Activated CD4-positive, alpha-beta T cell treated with anti-CD3 and anti-CD28 coated beads, Interleukin-2, amount 50 U/mL, for 24 hours (primary cell): ENCODE measurements around the gene PPT2.

Experiments
- DNase-seq, 2 donors: peaks; one replicate each; pipeline ENCODE4 v3.0.0-alpha.2; 2020; ENCODE audit warnings: low read depth in 1 of 2, low spot score in 1 of 2

PPT2 gene, protein sequence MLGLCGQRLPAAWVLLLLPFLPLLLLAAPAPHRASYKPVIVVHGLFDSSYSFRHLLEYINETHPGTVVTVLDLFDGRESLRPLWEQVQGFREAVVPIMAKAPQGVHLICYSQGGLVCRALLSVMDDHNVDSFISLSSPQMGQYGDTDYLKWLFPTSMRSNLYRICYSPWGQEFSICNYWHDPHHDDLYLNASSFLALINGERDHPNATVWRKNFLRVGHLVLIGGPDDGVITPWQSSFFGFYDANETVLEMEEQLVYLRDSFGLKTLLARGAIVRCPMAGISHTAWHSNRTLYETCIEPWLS

DNA sequence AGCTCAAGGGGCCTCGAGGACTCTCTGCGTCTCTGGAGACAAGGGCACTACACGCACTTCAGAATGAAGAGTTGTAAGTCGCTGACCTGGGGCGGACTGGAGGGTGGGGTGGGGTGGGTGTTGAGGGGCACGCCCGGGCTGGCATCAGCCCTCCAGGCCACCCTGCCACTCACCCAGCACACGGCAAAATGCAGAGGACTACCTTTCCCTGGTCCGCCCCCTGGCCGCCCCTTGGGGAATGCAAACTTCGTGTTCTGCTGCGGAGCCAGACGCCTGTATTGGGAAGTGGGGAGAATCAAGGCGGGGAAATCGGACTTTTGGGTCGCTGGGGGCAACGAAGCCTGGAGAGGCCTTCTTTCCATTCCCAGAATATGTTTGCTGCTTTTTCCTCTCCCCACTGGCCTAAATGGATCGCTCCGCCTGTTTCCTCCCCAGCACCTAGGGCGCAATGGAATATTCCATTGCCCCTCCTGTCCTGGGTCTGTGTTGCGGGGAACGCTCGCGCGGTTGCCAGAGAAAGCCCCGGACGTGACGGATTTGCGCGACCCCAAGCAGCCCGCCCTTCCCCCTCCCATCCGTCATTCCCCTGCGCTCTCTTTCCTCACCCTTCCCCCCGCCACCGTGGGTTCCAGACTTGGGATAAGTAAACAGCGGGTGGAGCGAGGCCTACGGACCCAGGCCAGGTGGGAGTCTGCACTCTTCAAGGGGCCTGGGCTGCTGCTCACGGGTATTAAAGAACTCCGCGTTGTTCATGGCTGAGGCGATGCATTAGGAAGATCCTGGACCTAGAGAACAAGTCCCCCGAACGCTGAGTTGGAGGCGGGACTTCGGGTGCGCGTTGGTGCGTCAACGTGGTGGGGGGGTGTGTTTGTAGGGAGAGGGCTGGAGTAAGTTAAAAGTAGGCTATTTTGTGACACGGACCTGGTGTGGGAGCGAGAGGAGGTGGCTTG is at the start of gene PPT2:
Gene PPT2, plus strand, starts transcription at position 578 of the 950 bp plus-strand sequence. CDS start 454 bp downstream, outside the sequence.
- DNase-seq: peak; percentile 41 to 74

DNA sequence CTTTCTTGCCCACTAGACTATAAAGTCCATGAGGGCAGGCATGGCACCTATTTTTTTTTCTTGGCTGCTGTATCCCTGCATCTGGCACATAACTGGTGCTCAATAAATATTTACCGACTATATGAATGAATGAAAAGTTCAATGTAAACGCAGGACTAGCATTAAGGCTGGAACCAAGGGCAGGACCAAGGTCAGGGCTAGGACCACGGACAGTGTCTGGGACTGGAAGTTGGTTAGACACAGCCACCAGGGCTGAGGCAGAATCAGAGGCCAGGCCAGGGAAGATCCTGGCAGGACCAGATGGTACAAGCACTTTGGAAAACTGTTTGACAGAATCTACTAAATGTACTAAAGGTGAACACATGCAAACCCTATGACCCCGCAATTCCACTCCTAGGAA is 48.5 kb upstream of the PPT2 start:
- no peak for DNase-seq

DNA sequence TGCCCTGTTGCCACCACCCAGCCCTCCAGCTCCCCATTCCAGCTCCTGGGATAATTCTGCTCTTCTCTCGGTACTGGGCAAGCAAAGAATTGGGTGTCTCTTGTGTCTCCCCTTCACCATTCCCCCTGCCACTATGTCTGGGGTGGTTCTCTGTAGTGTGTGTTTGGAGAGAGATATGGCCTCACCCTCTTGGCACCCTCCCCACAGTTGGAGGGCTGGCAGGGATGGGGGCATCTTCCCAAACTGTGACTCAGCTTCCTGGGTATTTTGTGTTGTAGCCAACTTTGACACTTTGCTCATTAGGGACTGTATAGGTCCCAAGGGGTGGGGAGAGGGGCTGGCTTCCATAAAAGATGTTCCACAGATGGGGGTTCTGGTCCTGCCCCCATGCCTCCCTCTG is 46.5 kb upstream of the PPT2 start:
- no peak for DNase-seq

DNA sequence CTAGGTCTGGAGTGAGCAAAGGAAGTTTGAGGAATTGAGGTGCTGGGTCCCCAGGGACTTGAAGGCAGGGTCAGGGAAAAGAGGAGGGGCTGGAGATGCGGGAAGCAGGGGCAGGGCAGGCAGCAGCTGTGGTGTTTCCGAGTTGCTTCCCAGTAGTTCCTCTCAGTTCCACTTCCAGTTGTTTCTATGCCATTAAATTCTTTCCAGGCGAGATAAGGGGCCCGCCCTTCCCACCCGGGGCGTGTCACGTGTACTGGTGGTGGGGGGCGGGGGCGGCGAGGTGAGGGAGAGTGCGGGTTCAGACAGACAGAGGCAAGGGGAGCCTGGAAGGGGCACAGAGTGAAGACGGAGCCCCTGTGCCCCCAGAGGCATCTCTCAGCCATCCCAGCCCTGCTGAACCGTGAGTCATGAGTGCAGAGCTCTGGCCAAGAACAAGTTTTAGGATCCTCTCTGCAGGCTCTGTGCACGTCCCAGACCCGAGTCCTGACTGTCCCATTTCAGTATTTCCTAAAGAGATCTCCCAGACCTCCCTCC is 45.8 kb upstream of the PPT2 start:
- DNase-seq: no peak

DNA sequence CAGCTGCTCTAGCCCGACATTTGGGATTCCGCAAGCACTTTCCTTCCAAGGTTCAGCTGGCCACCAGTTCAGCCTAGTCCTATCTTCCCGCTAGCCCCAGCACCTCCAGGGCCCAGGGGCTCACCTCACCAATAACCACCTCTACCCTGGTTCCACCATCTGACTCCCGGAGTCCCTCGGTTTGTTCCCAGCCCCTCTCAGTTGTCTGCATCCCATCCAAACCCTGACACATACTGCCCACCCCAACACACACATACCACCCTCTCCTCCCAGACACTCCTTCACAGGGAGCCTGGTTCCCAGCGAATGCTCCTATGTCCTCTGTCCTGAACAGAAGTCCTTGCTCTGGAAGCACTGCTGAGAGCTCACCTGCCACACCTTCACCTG is 45.2 kb upstream of the PPT2 start:
- DNase-seq: no peak

DNA sequence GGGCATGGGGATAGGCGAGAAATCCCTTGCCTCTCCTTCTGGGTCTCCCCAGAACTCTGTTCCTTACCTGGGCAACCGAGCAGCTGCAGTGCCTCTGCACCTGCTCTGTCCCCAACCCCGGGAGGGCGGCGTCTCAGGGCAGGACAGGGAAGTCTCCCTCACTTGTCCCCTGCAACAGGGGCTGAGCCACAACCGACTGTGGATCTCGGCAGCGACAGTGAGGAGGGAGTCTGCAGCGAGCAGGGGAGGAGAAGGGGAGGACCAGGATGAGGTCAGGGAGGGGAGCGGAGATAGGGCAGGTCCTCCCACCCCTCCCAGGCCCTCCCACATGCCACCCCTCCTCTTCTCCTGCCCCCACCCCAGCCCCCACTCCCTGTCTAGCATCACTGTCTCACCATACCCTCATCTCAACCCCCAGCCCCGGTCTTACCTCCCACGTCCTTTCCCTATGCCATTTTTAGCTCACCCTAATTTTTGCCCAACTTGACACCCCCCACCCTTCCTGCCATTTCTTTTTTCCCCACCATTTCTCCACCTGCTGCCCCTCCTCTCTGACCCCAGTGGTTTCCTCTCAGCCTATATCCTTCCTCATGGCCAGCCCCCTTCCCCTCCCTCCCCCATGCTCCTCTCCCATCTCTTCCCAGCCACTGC is 44.7 kb upstream of the PPT2 start, which contains the start of gene TNXB:
Gene TNXB, minus strand, starts transcription at position 225 of the 651 bp plus-strand sequence. CDS start 11,140 bp downstream, outside the sequence.
- DNase-seq: no peak

DNA sequence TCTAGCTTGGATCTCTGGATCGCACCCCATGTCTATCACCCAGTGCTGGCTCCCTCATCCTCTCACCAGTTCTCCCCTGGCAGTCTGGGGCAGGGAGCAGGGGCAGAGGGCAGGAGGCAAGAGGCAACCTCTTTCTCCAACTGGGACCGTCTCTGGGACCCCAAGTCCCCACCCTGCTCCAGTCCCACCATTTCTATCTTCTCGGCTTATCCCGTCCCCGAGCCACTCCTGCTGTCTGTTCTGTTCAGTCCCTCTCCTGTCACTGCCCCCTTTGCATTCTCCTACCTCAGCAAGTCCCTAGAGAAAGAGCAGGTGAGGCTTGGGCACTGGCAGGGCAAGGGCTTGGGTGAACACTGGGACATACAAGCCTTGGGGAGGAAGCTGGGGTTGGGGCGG is 44.2 kb upstream of the PPT2 start:
- no peak for DNase-seq

DNA sequence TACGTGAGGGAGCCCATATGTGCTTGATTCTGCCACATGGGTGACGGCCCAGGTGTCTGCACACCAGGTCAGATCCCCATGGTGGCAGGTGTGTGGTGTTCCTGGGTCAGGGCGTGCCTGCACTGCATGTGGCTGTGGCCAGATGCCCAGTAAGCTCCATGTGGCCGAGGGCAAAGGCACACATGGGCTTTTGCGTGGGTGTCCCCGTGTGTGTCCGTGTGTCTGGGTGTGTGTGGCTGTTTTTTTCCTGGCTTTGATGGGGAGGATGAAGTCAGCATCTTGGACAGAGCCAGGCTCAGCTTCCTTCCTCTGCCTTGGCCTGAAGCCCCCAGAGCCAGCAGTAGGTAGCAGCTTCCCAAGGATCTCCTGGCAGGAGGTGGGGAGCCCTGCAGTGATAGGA is 43.3 kb upstream of the PPT2 start:
- DNase-seq: no peak

DNA sequence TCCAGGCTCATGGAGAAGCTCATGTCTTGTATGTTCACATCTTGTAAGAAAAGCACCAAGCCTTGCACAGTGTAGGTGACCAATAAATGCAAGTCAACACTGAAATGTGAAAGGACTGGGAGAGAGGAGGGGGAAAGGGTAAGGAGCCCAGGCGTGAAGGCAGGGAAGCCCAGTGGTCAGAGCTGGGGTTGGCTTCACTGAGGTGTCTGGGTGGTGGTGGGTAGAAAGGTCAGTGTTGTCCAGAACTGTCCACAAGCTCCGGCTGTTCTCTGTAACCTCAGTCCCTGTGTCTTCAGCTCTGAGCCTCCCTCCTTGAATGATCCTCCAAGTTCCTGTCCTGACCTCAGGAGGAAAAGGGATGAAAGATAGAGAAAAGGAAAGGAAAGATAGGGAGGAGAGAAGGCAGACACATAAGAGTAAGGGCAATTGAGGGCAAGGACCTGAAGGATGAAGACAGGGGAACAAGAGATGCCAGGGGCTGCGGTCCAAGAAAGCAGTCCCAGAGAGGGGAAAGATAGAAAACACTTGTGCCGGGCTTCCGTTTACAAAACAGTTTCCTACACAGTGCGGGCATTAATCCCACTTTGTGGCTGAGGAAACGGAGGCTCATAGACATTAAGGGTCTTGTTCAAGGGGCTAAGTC is 42.4 kb upstream of the PPT2 start:
- DNase-seq: no peak

DNA sequence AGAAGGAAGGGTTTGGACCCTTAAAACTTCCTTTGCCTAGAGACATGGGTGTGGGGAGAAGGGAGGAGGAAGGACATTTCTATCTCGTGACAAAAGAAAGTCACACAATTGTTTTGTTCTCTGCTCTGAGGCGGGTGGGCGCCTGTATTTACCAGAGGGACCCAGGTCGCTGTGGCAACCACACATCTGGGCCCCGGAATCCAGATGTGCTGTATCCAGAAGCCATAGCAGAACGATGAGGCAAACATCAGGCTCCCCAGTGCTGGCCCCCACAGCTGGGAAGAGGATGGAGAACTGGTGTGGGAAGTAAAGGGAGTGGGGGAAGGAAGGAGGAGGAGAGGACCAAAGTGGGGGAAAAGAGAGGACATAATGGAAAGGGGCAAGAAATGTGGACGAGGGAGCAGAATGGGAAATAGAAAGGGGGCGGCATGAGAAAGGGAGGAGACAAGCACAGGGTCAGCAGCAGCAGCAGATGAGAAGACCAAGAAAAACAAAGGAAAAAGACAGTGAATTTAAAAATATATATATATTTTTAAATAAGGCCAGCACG is 41.4 kb upstream of the PPT2 start:
- DNase-seq: no peak

DNA sequence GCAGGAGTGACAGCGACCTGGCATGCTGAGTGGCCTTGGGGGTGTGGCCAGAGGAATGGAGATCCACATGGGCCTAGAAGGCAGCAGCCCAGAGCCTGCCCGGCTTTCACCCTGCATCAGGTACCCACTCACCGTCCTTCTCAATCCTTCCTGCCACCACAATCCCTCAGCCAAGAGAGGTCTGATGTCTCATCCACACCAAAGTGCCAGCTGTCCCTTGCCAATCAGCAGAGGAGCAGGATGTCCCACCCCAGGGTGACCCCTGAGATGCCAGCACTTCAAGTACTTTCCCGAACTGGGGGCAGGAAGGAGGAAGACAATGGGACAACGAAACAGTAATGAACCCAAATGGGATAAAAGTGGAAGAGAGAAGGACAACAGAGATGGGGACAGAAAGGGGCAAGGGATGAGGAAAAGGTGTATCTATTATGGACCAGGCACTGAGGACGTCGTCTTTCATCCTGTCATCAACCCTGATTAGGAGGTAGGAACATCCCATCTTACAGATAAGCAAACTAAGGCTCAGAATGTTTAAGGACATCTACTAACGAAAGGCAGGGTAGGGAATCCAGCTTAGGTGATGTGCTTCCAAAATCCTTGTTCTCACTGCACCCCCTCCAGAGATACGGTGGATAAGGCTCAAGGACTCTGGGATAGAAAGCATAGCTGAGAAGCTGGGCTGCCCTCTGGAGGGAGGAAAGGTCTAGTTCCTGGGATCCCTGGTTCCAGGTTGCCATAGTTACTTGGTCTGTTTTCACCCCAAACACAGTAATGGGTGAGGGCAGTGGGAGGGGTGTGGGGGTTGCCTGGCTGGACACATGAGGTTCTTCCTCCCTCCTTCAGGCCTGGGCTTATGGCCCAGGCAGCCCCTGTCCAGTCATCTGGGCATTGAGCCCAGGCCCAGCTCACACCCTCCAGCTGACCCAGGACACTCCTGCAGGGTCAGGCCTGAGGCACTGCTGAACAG is 40.3 kb upstream of the PPT2 start:
- no peak for DNase-seq

DNA sequence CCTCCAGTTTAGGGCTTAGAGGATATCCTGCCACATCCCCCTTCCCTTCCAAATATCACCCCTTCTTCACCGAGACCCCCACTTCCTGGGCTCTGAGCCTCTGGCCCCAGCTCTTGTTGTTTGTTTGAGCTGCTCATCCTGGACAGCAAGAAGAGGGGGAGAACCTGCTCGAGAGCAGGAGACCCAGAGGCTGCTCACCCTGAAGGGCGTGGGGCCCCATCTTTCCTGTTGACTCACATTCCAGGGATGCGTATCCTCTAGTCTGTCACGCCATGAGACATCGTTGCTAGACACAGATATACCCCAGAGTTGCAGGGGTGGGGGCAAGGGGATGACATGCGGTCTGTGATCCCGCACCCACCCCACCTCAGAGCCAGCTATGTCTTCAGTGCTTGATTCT is 39.1 kb upstream of the PPT2 start:
- DNase-seq: no peak

DNA sequence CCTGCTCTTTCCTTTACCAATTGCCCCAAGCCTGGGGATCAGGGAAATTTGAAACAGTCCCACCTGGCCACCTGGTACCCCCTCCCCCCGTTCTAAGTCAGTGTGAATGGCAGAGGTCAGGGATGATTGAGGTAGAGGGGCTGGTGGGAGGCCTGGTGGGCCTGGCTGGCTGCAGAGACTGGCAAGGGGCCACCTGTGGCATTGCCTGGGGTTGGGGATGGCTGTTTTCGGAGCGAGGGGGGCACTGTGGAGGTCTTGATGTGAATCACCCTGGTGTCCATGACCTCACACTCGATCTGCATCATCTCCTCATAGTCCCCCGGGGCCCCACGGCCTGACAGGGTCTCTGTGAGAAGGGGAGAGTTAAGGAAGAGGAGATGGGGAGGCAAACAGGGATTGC is 38.3 kb upstream of the PPT2 start:
- no peak for DNase-seq

DNA sequence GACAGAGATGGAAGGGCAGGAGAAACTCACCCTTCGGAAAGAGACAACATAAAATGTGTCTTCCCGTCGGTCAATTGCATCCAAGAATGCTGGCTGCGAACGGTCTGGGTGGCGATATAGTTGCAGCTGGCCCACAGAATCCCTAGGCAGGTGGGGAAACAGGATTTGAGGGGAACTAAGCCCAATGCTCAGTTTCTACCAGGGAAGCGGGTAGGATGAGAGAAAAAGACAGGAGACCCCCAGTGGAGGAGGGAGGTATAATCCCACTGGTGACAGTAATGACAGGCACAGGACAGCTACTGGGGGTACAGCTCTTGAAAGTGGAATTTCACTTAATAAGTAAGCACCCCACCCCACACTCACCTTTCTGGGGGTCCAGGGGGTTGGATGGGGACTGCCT is 37.3 kb upstream of the PPT2 start:
- no peak for DNase-seq

DNA sequence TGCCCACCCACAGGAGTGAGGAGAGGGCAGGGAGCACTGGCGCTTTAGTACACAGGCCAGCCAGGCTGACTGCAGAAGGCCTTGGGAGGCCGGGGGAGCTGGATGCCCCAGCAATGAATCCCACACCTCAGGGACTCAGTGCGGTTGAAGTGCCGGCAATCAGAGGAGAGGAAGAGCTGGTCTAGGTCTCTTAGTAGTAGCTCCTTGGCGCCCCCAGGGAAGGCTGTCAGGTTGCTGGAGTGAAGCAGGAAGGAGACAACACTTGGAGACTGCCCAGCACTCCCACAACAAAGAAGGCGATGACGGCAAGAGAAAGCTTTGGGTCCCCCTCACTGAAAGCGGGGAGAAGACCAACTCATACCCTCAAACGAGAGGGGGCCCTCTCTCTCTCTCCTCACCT is 36.5 kb upstream of the PPT2 start:
- DNase-seq: no peak

DNA sequence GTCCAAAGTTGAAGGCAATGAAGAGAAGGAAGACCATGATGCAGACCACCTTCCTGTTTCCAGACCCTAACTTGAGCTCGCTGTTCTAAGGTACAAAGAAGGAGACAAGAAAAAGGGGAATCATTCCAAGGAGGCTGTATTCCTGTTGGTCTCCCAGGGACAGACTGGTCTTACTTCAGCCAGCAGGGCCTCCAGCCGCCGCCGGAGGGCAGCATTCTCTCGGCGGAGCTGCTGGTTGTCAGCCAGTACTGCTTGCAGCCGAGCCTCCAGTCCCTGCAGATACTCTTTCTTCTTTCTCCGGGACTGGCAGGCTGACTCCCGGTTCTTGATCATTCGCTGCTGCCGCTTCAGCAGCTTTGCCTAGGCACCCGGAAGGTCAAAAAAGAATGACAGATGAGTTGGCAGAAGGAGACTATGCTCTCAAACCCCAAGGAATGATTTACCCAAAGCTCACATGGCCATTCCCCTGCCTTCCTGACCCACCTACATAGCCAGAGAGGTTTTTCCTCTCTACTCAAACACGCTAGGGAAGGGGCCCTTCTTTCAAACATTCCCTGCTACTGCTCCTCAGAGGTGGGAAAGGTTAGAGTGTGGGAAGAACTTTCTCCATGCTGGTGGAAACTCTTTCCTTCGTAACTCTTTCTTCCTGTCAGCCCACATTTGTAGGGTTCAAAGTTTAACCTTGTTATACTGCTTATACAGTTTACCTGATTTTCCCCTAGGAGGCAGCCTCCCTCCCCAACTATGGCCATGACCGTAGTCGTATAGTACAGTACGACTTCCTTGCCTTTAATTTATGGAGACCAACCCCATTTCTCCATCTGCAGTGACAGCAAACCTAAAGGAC is 34.9 kb upstream of the PPT2 start:
- peak; percentile 37 to 51 for DNase-seq

DNA sequence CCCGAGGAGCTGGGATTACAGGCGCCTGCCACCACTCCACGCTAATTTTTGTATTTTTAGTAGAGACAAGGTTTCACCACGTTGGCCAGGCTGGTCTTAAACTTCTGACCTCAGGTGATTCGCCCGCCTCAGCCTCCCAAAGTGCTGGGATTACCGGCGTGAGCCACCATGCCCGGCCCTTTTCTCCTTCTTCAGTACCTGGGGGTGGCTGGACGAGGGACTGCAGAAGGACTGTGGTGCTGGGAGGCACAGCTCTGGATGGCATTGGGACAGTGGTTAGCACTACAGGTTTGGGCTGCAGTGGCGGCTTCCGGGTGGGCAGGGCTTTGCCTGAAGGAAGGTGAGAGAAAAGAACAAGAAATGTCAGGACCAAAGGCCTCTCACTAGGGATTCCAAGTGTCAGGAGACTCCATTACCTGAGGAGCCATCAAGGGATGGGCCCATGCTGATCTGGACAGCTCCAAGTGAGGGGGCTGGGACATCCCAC is 33.3 kb upstream of the PPT2 start:
- DNase-seq: no peak

DNA sequence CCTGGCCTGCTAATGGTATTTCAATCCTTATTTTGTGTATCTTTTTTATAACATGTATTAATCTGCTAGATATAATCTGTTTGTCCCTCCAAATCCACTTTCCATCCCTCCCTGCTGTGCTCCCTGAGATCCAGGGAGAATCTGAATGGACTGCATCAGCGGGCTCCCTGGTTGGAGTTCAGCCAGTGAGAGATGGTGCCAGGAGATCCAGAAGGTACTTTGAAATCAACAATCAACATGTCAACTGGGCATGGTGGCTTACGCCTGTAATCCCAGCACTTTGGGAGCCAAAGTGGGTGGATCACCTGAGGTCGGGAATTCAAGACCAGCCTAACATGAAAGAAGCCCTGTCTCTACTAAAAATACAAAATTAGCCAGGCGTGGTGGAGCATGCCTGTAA is 30.3 kb upstream of the PPT2 start:
- DNase-seq: no peak
